IMR-90 (cell line): ENCODE data around the gene NHSL1. TPM values are rescaled to one million over a fixed set of nuclear protein-coding genes. Genes with fewer than 3 reads are reported as not detected.

ENCODE experiments used
- ATAC-seq: fragments of 200-7000 bp; cut with Tn5 transposase; 2 replicates; pipeline ENCODE4 v1.9.1; 2020; ENCODE audit warnings: low read depth, mild to moderate bottlenecking, moderate library complexity
- BruUV-seq: library from RNA; stranded (reverse); fragments of 400-500 nt; replicated peaks from 2 replicates; lab custom pipeline; 2021; lab: Mats Ljungman, UMichigan
- CTCF ChIA-PET: fragments of 300-600 bp; formaldehyde crosslinking; extraction: SDS; loops from one replicate; lab custom pipeline; 2021; ENCODE audit warnings: antibody characterized with exemption; lab: Yijun Ruan, JAX
- POLR2A ChIA-PET: fragments of 300-600 bp; sonication (Branson Sonifier 250); formaldehyde crosslinking; loops from one replicate; lab custom pipeline; 2022; ENCODE audit warnings: antibody characterized with exemption; ENCODE audit not compliant: unreplicated experiment; lab: Charles Lee
- DNase-seq: peaks from one replicate; pipeline ENCODE4 v3.0.0; 2013
- H2AFZ ChIP-seq: replicated peaks from 2 replicates; pipeline ENCODE3; 2013; ENCODE audit warnings: low read length, mild to moderate bottlenecking; ENCODE audit not compliant: poor library complexity
- H2AK5ac ChIP-seq: 2 replicates; pipeline ENCODE4 v1.6.1; 2013; ENCODE audit warnings: low read depth, low read length, inconsistent platforms
- H2AK9ac ChIP-seq: replicated peaks from 2 replicates; pipeline ENCODE3; 2013; ENCODE audit warnings: mild to moderate bottlenecking, low read depth, low read length, moderate library complexity; ENCODE audit not compliant: poor library complexity
- H2BK120ac ChIP-seq: 2 replicates; pipeline ENCODE4 v1.6.1; 2013; ENCODE audit warnings: low read depth, low read length, inconsistent platforms
- H2BK15ac ChIP-seq: 3 replicates; pipeline ENCODE4 v1.6.1; 2013; ENCODE audit warnings: low read depth, low read length, inconsistent platforms
- H2BK20ac ChIP-seq: 2 replicates; pipeline ENCODE4 v1.6.1; 2013; ENCODE audit warnings: low read depth, mild to moderate bottlenecking, inconsistent platforms, low read length, moderate library complexity
- H2BK5ac ChIP-seq: 2 replicates; pipeline ENCODE4 v1.6.1; 2013; ENCODE audit warnings: mild to moderate bottlenecking, low read depth, low read length, inconsistent platforms; ENCODE audit not compliant: poor library complexity, severe bottlenecking
- H3K14ac ChIP-seq: replicated peaks from 2 replicates; pipeline ENCODE4 v1.6.1; 2013; ENCODE audit warnings: low read depth, low read length, inconsistent platforms
- H3K18ac ChIP-seq: 2 replicates; pipeline ENCODE4 v1.6.1; 2013; ENCODE audit warnings: low read depth, low read length, control low read depth
- H3K23ac ChIP-seq: 2 replicates; pipeline ENCODE4 v1.6.1; 2013; ENCODE audit warnings: low read depth, low read length, inconsistent platforms
- H3K27ac ChIP-seq: 2 replicates; pipeline ENCODE4 v1.5.1; 2013; ENCODE audit warnings: mild to moderate bottlenecking, control low read depth, low read length; ENCODE audit not compliant: insufficient read depth
- H3K27me3 ChIP-seq: 2 replicates; pipeline ENCODE4 v1.6.1; 2013; ENCODE audit warnings: low read length; ENCODE audit not compliant: control insufficient read depth, insufficient read depth
- H3K36me3 ChIP-seq: 2 replicates; pipeline ENCODE4 v1.6.1; 2013; ENCODE audit warnings: low read length, mixed read lengths; ENCODE audit not compliant: control insufficient read depth, insufficient read depth
- H3K4ac ChIP-seq: 2 replicates; pipeline ENCODE4 v1.6.1; 2013; ENCODE audit warnings: low read depth, low read length, inconsistent platforms
- H3K4me1 ChIP-seq: 2 replicates; pipeline ENCODE4 v1.6.1; 2013; ENCODE audit warnings: low read length, mixed read lengths; ENCODE audit not compliant: control insufficient read depth, insufficient read depth
- H3K4me2 ChIP-seq: 2 replicates; pipeline ENCODE4 v1.6.1; 2013; ENCODE audit warnings: low read depth, mild to moderate bottlenecking, control low read depth, low read length, moderate library complexity
- H3K4me3 ChIP-seq: 2 replicates; pipeline ENCODE4 v1.5.1; 2013; ENCODE audit warnings: low read depth, mild to moderate bottlenecking, control low read depth, low read length, moderate library complexity; ENCODE audit not compliant: insufficient read depth
- H3K56ac ChIP-seq: 2 replicates; pipeline ENCODE4 v1.6.1; 2013; ENCODE audit warnings: low read length, inconsistent platforms; ENCODE audit not compliant: insufficient read depth; ENCODE audit errors: extremely low read depth
- H3K79me1 ChIP-seq, 2 experiments: 2 replicates each; pipeline ENCODE4 v1.6.1; 2013; ENCODE audit warnings: low read length in 2 of 2, inconsistent platforms in 1 of 2, low read depth in 1 of 2
- H3K9ac ChIP-seq: 2 replicates; pipeline ENCODE4 v1.6.1; 2013; ENCODE audit warnings: low read depth, low read length, control low read depth
- H3K9me1 ChIP-seq: 2 replicates; pipeline ENCODE4 v1.6.1; 2013; ENCODE audit warnings: low read length, inconsistent platforms; ENCODE audit not compliant: insufficient read depth
- H3K9me3 ChIP-seq: 2 replicates; pipeline ENCODE4 v1.6.1; 2013; ENCODE audit warnings: low read length; ENCODE audit not compliant: control insufficient read depth, insufficient read depth
- H4K20me1 ChIP-seq: 2 replicates; pipeline ENCODE4 v1.6.1; 2013; ENCODE audit warnings: low read length, inconsistent platforms; ENCODE audit not compliant: insufficient read depth
- H4K5ac ChIP-seq: 2 replicates; pipeline ENCODE4 v1.6.1; 2013; ENCODE audit warnings: mild to moderate bottlenecking, low read depth, low read length, control low read depth
- H4K8ac ChIP-seq, 2 experiments: 2 replicates each; pipeline ENCODE4 v1.6.1; 2013; ENCODE audit warnings: low read depth in 2 of 2, low read length in 2 of 2, control low read depth in 1 of 2, inconsistent platforms in 1 of 2
- H4K91ac ChIP-seq: 2 replicates; pipeline ENCODE4 v1.6.1; 2013; ENCODE audit warnings: low read depth, low read length, inconsistent platforms; ENCODE audit not compliant: insufficient read depth
- BHLHE40 ChIP-seq: fragments of 150-350 bp; IDR thresholded peaks from 2 replicates; pipeline ENCODE4 v1.6.1; 2016; ENCODE audit warnings: mild to moderate bottlenecking, low read depth, low read length
- CEBPB ChIP-seq: IDR thresholded peaks from 2 replicates; pipeline ENCODE4 v1.6.1; 2012; ENCODE audit warnings: low read depth, low read length, improper control_type of control experiment
- CHD1 ChIP-seq: IDR thresholded peaks from 2 replicates; pipeline ENCODE4 v1.6.1; 2012; ENCODE audit warnings: low read depth, low read length, improper control_type of control experiment
- CTCF ChIP-seq: conservative IDR thresholded peaks from 2 replicates; pipeline ENCODE4 v1.5.1; 2012; ENCODE audit warnings: mild to moderate bottlenecking, low read depth, low read length, improper control_type of control experiment
- MAFK ChIP-seq: IDR thresholded peaks from 2 replicates; pipeline ENCODE4 v1.6.1; 2012; ENCODE audit warnings: low read depth, low read length, improper control_type of control experiment
- MXI1 ChIP-seq: IDR thresholded peaks from 2 replicates; pipeline ENCODE4 v1.6.1; 2012; ENCODE audit warnings: low read depth, mild to moderate bottlenecking, low read length, moderate library complexity, borderline replicate concordance
- NFE2L2 ChIP-seq: fragments of 150-350 bp; IDR thresholded peaks from 2 replicates; pipeline ENCODE4 v1.6.1; 2016; ENCODE audit warnings: low read depth, mild to moderate bottlenecking, low read length
- POLR2A ChIP-seq: IDR thresholded peaks from 2 replicates; pipeline ENCODE4 v1.6.1; 2012; ENCODE audit warnings: mild to moderate bottlenecking, low read depth, low read length
- RCOR1 ChIP-seq: IDR thresholded peaks from 2 replicates; pipeline ENCODE4 v1.6.1; 2012; ENCODE audit warnings: mild to moderate bottlenecking, low read length, improper control_type of control experiment; ENCODE audit not compliant: insufficient replicate concordance
- RFX5 ChIP-seq: IDR thresholded peaks from 2 replicates; pipeline ENCODE4 v1.8.0; 2012; ENCODE audit warnings: low read depth, mild to moderate bottlenecking, low read length, moderate library complexity
- USF2 ChIP-seq: fragments of 150-350 bp; IDR thresholded peaks from 2 replicates; pipeline ENCODE4 v1.6.1; 2017; ENCODE audit warnings: mild to moderate bottlenecking, antibody characterized with exemption, low read length, low read depth
- WGBS, 2 experiments: methylation state at CpG; one replicate each; pipeline versions ENCODE4 v1.1.5 to v1.1.7; 2013; ENCODE audit warnings: missing lambda C conversion rate in 2 of 2; ENCODE audit not compliant: insufficient read length in 1 of 2; ENCODE audit errors: extremely low coverage in 2 of 2; 5-methylcytosine and 5-hydroxymethylcytosine counted together
- dilution Hi-C: fragments of 300-500 bp; cut with HindIII; formaldehyde crosslinking; loops from one replicate; pipeline ENCODE4 v1.14.3; 2018; ENCODE audit warnings: low sequenced_read_pairs; ENCODE audit not compliant: unreplicated experiment
- in situ Hi-C: fragments of 300-500 bp; cut with MboI; formaldehyde crosslinking; loops from 3 replicates; pipeline ENCODE4 v1.14.3; 2019; ENCODE audit warnings: low sequenced_read_pairs, inconsistent platforms, mixed read lengths
- intact Hi-C: fragments of 100-400 bp; cut with micrococcal nuclease; formaldehyde crosslinking; loops from 2 replicates; pipeline ENCODE4 v1.10.0; 2022
- polyA plus RNA-seq, 3 experiments: library from polyadenylated mRNA; depleted of rRNA; stranded (reverse); fragments of >200 nt; gene quantifications; 2 replicates each; pipeline ENCODE4 v1.2.3, GENCODE V29; 2012; ENCODE audit warnings: low replicate concordance in 1 of 3
- total RNA-seq: library from RNA; depleted of rRNA; stranded (reverse); fragments of >200 nt; gene quantifications from 2 replicates; pipeline ENCODE4 v1.2.3, GENCODE V29; 2012

Gene NHSL1
- total and polyA plus RNA-seq, 2 of the 4 experiments (the other 2 are of a cell fraction): 5.6 to 7.2 TPM

DNA sequence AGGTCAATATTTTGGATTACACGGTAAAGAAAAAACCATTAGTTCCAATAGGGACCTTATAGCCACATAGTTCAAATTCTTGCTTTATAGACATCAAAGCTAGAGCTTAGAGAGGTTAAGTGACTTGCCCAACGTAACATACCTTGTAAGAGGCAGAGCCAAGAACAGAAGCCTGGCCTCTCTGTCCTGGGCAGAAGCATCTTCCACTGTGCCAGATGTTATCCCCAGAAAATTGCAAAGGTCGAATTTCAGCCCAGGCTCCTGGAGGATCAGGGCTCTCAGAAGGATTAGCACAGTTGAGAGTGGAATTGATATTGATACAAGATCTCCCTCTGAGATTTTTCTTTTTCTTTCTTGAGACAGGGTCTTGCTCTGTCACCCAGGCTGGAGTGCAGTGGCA lies 115.5 kb downstream of the NHSL1 start:
- ATAC-seq: no peak
- no peaks in the 10 kb centered on the region for H3K4me1 ChIP-seq
- in situ Hi-C loops: no loop called here
- no peak overlapping the region for H3K9ac ChIP-seq
- H2AK9ac ChIP-seq: no peak overlapping the region
- H4K91ac ChIP-seq: no peak overlapping the region
- no peak for DNase-seq
- H3K27me3 ChIP-seq: peaks cover 8% of the 10 kb centered on the region
- H3K18ac ChIP-seq: no peak overlapping the region
- no peak overlapping the region for H2BK120ac ChIP-seq
- POLR2A ChIA-PET: no interaction called here
- no peaks in the 10 kb centered on the region for H3K9me3 ChIP-seq
- H4K20me1 ChIP-seq: no peaks in the 10 kb centered on the region
- H3K4ac ChIP-seq: no peak overlapping the region
- H3K4me3 ChIP-seq: no peak overlapping the region
- no peak overlapping the region for H3K4me2 ChIP-seq
- no peak overlapping the region for H3K56ac ChIP-seq
- H3K14ac ChIP-seq: no peak overlapping the region
- no peak overlapping the region for H2BK15ac ChIP-seq
- no peak overlapping the region for H2AFZ ChIP-seq
- H2AK5ac ChIP-seq: no peak overlapping the region
- H3K27ac ChIP-seq: no peak overlapping the region
- dilution Hi-C loops: no loop called here
- H3K23ac ChIP-seq: no peak overlapping the region
- CTCF ChIA-PET: interaction anchor here (1.3 kb wide), 1 partner anchor 12 kb away, joined by 4 read pairs; no protein-coding TSS in a partner anchor
- H2BK5ac ChIP-seq: no peak overlapping the region
- BruUV-seq: no TSS peak
- no peaks in the 10 kb centered on the region for H3K79me1 ChIP-seq
- no peaks in the 10 kb centered on the region for H3K9me1 ChIP-seq
- no CpG with 5 or more reads among the region's 3 CpGs for WGBS, 2 experiments
- H4K8ac ChIP-seq: no peak overlapping the region
- TF ChIP-seq RCOR1 (no peak), RFX5 (no peak), MAFK (no peak), NFE2L2 (no peak), CTCF (no peak), MXI1 (no peak), POLR2A (no peak), USF2 (no peak), CHD1 (no peak), CEBPB (no peak), BHLHE40 (no peak)
- intact Hi-C loops: loop anchor here (5.0 kb wide), 1 partner anchor 46 kb away; no protein-coding TSS in a partner anchor
- H3K36me3 ChIP-seq: no peaks in the 10 kb centered on the region
- no peak overlapping the region for H4K5ac ChIP-seq
- H2BK20ac ChIP-seq: no peak overlapping the region
